LNCaP clone FGC (cell line): ENCODE data around the gene C2CD2.

Experiments
- DNase-seq: peaks from one replicate; pipeline ENCODE4 v3.0.0-alpha.2; 2011; ENCODE audit warnings: low read depth
- H3K4me3 ChIP-seq: 2 replicates; pipeline ENCODE4 v1.5.1; 2011; ENCODE audit warnings: mild to moderate bottlenecking, low read depth, low read length, control low read depth
- CTCF ChIP-seq: IDR thresholded peaks from 2 replicates; pipeline ENCODE4 v1.5.1; 2012; ENCODE audit warnings: mild to moderate bottlenecking; ENCODE audit not compliant: control insufficient read depth, insufficient read depth; ENCODE audit errors: extremely low read depth

Gene C2CD2

DNA sequence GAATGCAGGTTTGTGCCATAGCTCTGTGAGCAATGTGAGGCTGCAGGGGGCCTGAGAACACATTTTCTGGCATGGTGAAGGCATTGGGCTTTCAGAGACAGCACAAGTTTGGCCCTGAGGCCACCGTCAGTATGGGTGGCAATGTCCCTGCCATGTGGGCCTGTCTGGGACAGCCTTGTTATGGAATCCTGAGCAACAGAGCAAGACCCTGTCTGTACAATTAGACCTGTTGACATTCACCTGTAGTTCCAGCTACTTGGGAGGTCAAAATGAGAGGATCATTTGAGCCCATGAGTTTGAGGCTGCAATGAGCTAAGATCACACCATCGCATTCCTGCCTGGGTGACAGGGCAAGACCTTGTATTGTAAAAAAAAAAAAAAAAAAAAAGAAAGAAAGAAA, 110.2 kb downstream of the C2CD2 start:
- no peak overlapping the region for H3K4me3 ChIP-seq
- DNase-seq = no peak
- no peak for TF ChIP-seq CTCF

- DNase-seq = no peak
- no peak for TF ChIP-seq CTCF
- H3K4me3 ChIP-seq = no peak overlapping the region
Observed at GRCh38 chr21:41840880-41841279, 112.9 kb downstream of the C2CD2 start.

DNA sequence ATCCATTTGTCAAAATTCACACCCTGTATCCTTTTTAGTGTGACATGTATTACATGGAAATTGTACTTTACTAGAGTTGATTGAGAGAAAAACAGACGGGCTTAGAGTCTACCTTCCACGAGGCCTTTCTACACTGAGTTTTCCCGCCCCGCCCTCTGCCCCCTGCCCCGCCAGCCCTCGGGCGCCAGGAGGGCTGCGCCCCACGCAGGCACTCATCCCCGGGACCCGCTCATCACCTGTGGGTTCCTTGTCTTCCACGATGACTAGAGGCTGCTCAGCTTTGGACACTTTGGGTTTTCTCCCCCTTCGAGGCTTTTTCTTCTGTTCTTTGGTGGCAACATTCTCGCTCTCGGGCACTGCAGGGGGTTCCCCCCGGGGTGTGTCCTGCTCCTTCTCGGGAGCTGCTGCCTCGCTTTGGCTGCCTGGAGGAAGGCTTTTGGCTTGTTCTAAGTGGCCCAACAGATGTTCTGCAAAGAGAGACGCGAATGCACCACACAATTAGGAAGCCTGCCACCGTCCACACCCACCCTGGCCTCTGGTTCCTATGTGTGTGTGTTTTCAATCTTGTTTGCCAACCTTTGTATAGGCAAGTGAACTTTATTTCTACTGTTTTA, 114.3 kb downstream of the C2CD2 start:
- DNase-seq = no peak
- no peak for TF ChIP-seq CTCF
- no peak overlapping the region for H3K4me3 ChIP-seq

GRCh38 chr21:41837756-41838297, 116.0 kb downstream of the C2CD2 start:
- no peak overlapping the region for H3K4me3 ChIP-seq
- no peak for TF ChIP-seq CTCF

DNA sequence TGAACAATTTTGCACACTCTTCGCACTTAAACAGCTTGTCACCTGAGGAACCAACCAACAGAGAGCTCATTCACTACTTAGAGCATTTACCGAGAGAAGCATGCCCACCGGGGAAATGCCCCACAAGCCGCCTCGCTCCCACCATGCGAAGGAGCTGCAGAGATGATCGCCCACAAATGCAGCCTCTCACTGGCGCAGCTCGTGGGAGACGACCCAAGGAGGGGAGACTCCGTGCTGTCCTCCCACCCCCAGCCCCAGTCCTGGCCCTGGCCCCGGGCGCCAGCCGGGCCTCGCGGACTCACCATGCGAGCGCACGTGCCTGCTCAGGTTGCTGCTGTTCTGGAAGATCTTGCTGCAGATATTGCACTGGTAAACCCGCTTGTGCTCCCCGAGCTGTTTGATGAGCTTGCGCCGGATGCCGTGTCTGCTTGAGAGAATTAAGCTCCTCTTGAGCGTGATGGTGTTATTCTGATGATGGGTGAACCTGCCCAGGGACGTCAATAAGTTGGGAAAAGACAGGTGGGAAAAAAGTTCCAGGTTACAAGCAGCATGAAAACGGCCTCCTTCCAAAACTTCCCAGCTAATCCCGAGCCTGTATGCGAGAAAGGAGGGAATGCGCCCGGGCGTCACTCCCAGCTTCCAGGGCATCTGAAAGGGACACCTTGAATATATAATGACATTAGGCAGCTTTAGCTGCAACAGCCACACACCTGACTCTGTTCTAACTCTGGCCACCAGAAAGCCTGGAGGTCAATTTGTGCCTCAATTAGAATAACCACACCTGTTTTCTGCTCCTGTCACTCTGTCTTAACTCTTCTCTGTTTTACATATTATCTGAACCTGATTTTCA, 117.4 kb downstream of the C2CD2 start:
- no peak overlapping the region for H3K4me3 ChIP-seq

More at GRCh38 chr21:41837756-41838297, 116.0 kb downstream of the C2CD2 start:
- no peak for DNase-seq

DNA sequence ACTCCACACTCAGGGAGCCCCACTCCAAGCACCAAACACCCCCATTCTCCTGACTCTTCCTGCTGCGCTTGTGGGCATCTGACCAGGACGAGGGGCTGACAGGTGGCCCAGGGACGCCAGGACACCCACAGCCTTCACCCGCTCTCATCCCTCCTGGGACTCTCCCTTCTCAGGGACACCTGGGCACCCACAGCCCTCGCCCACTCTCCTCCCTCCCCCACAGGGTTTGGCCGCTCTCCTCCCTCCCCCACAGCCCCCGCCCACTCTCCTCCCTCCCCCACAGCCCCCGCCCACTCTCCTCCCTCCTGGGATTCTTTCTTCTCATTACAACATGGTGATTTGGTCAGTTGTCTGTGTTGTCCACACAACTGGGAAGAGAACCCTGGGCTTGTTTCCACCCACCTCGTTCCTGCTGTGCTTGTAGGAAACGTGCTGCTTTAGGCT, 118.1 kb downstream of the C2CD2 start:
- TF ChIP-seq CTCF = no peak

More for the DNA sequence above, 117.4 kb downstream of the C2CD2 start:
- TF ChIP-seq CTCF = no peak
- DNase-seq = no peak

More for the DNA sequence above, 118.1 kb downstream of the C2CD2 start:
- H3K4me3 ChIP-seq = no peak overlapping the region
- no peak for DNase-seq
